EL (cell line): ENCODE measurements around the gene ISLR.
"Not testable (repeated sequence)": the region's sequence is repeated elsewhere in the genome, so short reads cannot be mapped to it uniquely, and the experiment has no call there.

ENCODE experiments used
- DNase-seq: peaks from one replicate; pipeline ENCODE4 v3.0.0-alpha.2; 2016

Gene ISLR

GRCh38 chr15:74138642-74139041 lies 34.9 kb upstream of the ISLR start:
- DNase-seq: no peak

- DNase-seq: no peak
These were observed 31.9 kb upstream of the ISLR start for GRCh38 chr15:74141591-74141990.

- no peak for DNase-seq
These were observed 29.2 kb upstream of the ISLR start for GRCh38 chr15:74144153-74144775.

GRCh38 chr15:74146277-74146800 lies 27.2 kb upstream of the ISLR start:
- no peak for DNase-seq

GRCh38 chr15:74147051-74147450 lies 26.5 kb upstream of the ISLR start:
- DNase-seq: no peak

GRCh38 chr15:74155766-74156417 lies 17.6 kb upstream of the ISLR start:
- DNase-seq: no peak

GRCh38 chr15:74156678-74157411 lies 16.7 kb upstream of the ISLR start:
- no peak for DNase-seq

GRCh38 chr15:74157868-74158827 lies 15.4 kb upstream of the ISLR start:
- DNase-seq: no peak

- no peak for DNase-seq
These were observed 14.5 kb upstream of the ISLR start for GRCh38 chr15:74158855-74159650.

GRCh38 chr15:74159773-74160172 lies 13.7 kb upstream of the ISLR start:
- DNase-seq: no peak

GRCh38 chr15:74160390-74160789 lies 13.1 kb upstream of the ISLR start:
- not testable (repeated sequence) for DNase-seq

GRCh38 chr15:74162195-74162536 lies 11.3 kb upstream of the ISLR start:
- not testable (repeated sequence) for DNase-seq

- DNase-seq: no peak
These were observed 8.0 kb upstream of the ISLR start for GRCh38 chr15:74165461-74165860.

- DNase-seq: no peak
These were observed 5.6 kb upstream of the ISLR start for GRCh38 chr15:74167891-74168331.

- no peak for DNase-seq
These were observed 4.8 kb upstream of the ISLR start for GRCh38 chr15:74168711-74169126.

- no peak for DNase-seq
These were observed 3.3 kb upstream of the ISLR start for GRCh38 chr15:74170071-74170844.

GRCh38 chr15:74170875-74171578 lies 2.5 kb upstream of the ISLR start:
- no peak for DNase-seq

- DNase-seq: no peak
These were observed 1.5 kb upstream of the ISLR start for GRCh38 chr15:74171965-74172541.

- peak; percentile 19 for DNase-seq
These were observed 670 bp upstream of the ISLR start for GRCh38 chr15:74172701-74173379.
